NCI-H1092 (cell line): ENCODE measurements around the gene GRK1.

Experiments
- DNase-seq: peaks from one replicate; lab custom pipeline; 2025; lab: John Stamatoyannopoulos, UW

GRK1 gene

GRCh38 chr13:113650275-113650674, 16.7 kb upstream of the GRK1 start:
- no peak for DNase-seq

GRCh38 chr13:113650731-113651148, 16.3 kb upstream of the GRK1 start:
- no peak for DNase-seq

- DNase-seq: no peak
These were observed 15.3 kb upstream of the GRK1 start for GRCh38 chr13:113651511-113652403.

- DNase-seq: no peak
These were observed 14.4 kb upstream of the GRK1 start for GRCh38 chr13:113652404-113653263.

GRCh38 chr13:113653264-113654174, 13.5 kb upstream of the GRK1 start:
- DNase-seq: no peak

- no peak for DNase-seq
These were observed 12.9 kb upstream of the GRK1 start for GRCh38 chr13:113654175-113654560.

GRCh38 chr13:113654591-113655345, 12.3 kb upstream of the GRK1 start:
- no peak for DNase-seq

GRCh38 chr13:113655346-113656002, 11.5 kb upstream of the GRK1 start:
- DNase-seq: no peak

GRCh38 chr13:113656003-113656588, 10.9 kb upstream of the GRK1 start:
- DNase-seq: no peak

GRCh38 chr13:113656831-113657671, 10.0 kb upstream of the GRK1 start:
- no peak for DNase-seq

GRCh38 chr13:113657851-113658741, 8.9 kb upstream of the GRK1 start, which contains the start of gene ATP4B:
ATP4B (minus strand) TSS chr13:113658198; CDS start chr13:113658144, 54 bp downstream.
- DNase-seq: no peak

- DNase-seq: no peak
These were observed 8.2 kb upstream of the GRK1 start for GRCh38 chr13:113658836-113659235.

- no peak for DNase-seq
These were observed 7.7 kb upstream of the GRK1 start for GRCh38 chr13:113659337-113659736.

- no peak for DNase-seq
These were observed 7.0 kb upstream of the GRK1 start for GRCh38 chr13:113660066-113660465.

GRCh38 chr13:113661509-113661908, 5.5 kb upstream of the GRK1 start:
- DNase-seq: no peak

GRCh38 chr13:113663934-113664333, 3.1 kb upstream of the GRK1 start:
- no peak for DNase-seq

GRCh38 chr13:113664751-113665596, 2.0 kb upstream of the GRK1 start:
- no peak for DNase-seq
